ENCODE results near the gene RUFY3. TPM values are rescaled to one million over a fixed set of nuclear protein-coding genes. Genes with fewer than 3 reads are reported as not detected.

The RUFY3 gene
- polyA plus RNA-seq, 3 donors, result 11.1 to 37.3 (median 12.5) TPM

DNA sequence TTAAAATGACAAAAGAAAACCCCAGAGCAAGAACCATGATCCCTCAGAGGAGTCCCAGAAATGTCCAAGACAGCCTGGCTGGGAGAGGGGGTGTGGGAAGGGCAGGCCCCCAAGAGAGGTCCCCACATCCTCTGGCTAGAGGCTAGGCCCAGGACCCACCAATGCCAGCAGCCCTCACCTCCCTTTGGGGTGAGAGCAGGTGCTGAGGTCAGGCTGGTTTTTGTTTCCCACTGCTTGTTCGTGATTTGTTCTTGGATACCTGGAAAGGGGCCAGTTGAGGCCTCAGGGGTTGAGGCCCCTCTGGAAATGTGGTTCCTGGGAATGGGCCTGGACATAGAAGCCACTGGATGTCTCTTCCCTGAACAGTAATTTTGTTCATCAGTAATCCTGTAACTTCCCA lies 120.2 kb downstream of the RUFY3 start:
- H3K27me3 ChIP-seq (ENCODE audit: control insufficient read depth in 2 of 2, insufficient read depth in 2 of 2, low read length in 2 of 2), result no peaks in the 10 kb centered on the region
- H3K4me3 ChIP-seq (replicated peaks in 1 of 3; ENCODE audit: low read depth in 2 of 3, low read length in 3 of 3), result no peak overlapping the region
- H3K36me3 Mint-ChIP-seq, result no peaks in the 10 kb centered on the region
- peaks cover 22% of the 10 kb centered on the region for H3K4me1 Mint-ChIP-seq
- peak overlapping the region in 1 of 7 donors; percentile 41 for H3K27ac Mint-ChIP-seq
- intact Hi-C loops (cut with micrococcal nuclease), result loop anchor here in 1 of 2 donors (10.0 kb wide), 2 partner anchors 53 to 157 kb away; partner anchors contain the start of gene UTP3
- H2AFZ ChIP-seq (ENCODE audit: insufficient read depth, low read depth, low read length, poor library complexity, severe bottlenecking), result no peak overlapping the region
- H3K4me2 ChIP-seq (replicated peaks; ENCODE audit: extremely low read depth, low read length, poor library complexity, severe bottlenecking), result no peak overlapping the region
- peaks cover 24 to 26% of the 10 kb centered on the region in 2 donors for H3K4me1 ChIP-seq (ENCODE audit: control insufficient read depth in 1 of 2, insufficient read depth in 2 of 2, low read length in 2 of 2)
- H3K27me3 Mint-ChIP-seq (ENCODE audit: low read depth in 3 of 3), result peaks cover 0 to 3% (median 0%) of the 10 kb centered on the region in 3 donors
- peaks cover 23% of the 10 kb centered on the region for H3K79me2 ChIP-seq (ENCODE audit: insufficient read depth, low read length)
- H3K36me3 ChIP-seq (replicated peaks in 1 of 2; ENCODE audit: control insufficient read depth in 1 of 2, insufficient read depth in 2 of 2, low read length in 2 of 2), result no peaks in the 10 kb centered on the region
- no peak overlapping the region for H3K27ac ChIP-seq (ENCODE audit: low read depth in 1 of 2, low read length in 2 of 2)
- WGBS (ENCODE audit: insufficient coverage), result 80% methylated on average over 1 of the region's 1 CpG
- peaks cover 0 to 2% (median 0%) of the 10 kb centered on the region in 7 donors for H3K9me3 Mint-ChIP-seq
- no peak for TF ChIP-seq CTCF (IDR thresholded peaks at IDR 0.05)
- no peak for DNase-seq
- H3K9me3 ChIP-seq (replicated peaks in 1 of 2; ENCODE audit: control insufficient read depth in 1 of 2, insufficient read depth in 1 of 2, low read length in 2 of 2), result no peaks in the 10 kb centered on the region
- H4K20me1 ChIP-seq (ENCODE audit: insufficient read depth, low read length), result peaks cover 20% of the 10 kb centered on the region
- H3K4me3 Mint-ChIP-seq, result no peak overlapping the region
- no peak overlapping the region for H3K9ac ChIP-seq (ENCODE audit: insufficient read depth, low read length, poor library complexity, severe bottlenecking)

DNA sequence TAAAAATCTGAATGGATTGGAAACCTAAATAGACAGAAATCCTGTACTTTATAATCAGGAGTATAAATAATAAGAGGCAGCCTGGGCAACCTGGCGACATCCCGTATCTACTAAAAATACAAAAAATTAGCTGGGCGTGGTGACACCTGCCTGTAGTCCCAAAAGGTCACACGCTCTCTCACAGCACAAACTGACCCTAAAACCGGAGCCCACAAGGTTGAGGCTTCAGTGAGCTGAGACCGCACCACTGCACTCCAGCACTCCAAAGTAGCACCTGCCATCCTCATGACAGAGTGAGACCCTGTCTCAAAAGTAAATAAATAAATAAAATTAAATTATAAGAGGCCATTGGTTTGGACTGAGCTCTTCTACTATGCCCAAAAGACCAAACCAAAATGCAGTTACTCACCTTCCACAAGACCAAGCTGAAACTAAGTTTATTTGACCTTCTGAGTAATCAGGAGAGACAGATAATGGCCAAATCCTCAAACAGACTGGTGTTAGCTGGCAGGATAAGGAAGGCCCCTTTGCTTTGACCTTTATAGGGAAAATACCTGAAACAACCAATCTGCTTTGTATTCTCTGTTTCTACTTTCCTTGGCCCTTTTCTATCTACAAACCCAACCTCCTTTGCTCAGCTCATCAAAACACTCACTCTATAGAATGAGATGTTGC lies 121.1 kb downstream of the RUFY3 start:
- intact Hi-C loops (cut with micrococcal nuclease), result loop anchor here in 1 of 2 donors (10.0 kb wide), 2 partner anchors 52 to 158 kb away; partner anchors contain the start of gene UTP3
- peaks cover 0 to 2% of the 10 kb centered on the region in 2 donors for H3K36me3 Mint-ChIP-seq
- Histone ChIP-seq H3K36me3 (replicated peaks in 1 of 2; ENCODE audit: control insufficient read depth in 1 of 2, insufficient read depth in 2 of 2, low read length in 2 of 2) (no peaks in the 10 kb centered on the region), H3K27me3 (ENCODE audit: control insufficient read depth in 2 of 2, insufficient read depth in 2 of 2, low read length in 2 of 2) (no peaks in the 10 kb centered on the region), H3K4me1 (ENCODE audit: control insufficient read depth in 1 of 2, insufficient read depth in 2 of 2, low read length in 2 of 2) (peaks cover 19 to 22% of the 10 kb centered on the region in 2 donors), H4K20me1 (ENCODE audit: insufficient read depth, low read length) (peaks cover 11% of the 10 kb centered on the region), H3K79me2 (ENCODE audit: insufficient read depth, low read length) (peaks cover 14% of the 10 kb centered on the region), H2AFZ (ENCODE audit: insufficient read depth, low read depth, low read length, poor library complexity, severe bottlenecking) (no peak overlapping the region), H3K9me3 (replicated peaks in 1 of 2; ENCODE audit: control insufficient read depth in 1 of 2, insufficient read depth in 1 of 2, low read length in 2 of 2) (no peaks in the 10 kb centered on the region), H3K4me2 (replicated peaks; ENCODE audit: extremely low read depth, low read length, poor library complexity, severe bottlenecking) (no peak overlapping the region), H3K27ac (ENCODE audit: low read depth in 1 of 2, low read length in 2 of 2) (no peak overlapping the region), H3K4me3 (replicated peaks in 1 of 3; ENCODE audit: low read depth in 2 of 3, low read length in 3 of 3) (no peak overlapping the region), H3K9ac (ENCODE audit: insufficient read depth, low read length, poor library complexity, severe bottlenecking) (no peak overlapping the region)
- DNase-seq, result peak in 1 of 3 donors; percentile 15
- TF ChIP-seq CTCF (IDR thresholded peaks at IDR 0.05), result no peak
- H3K4me1 Mint-ChIP-seq, result peaks cover 18% of the 10 kb centered on the region
- no peak overlapping the region for H3K27ac Mint-ChIP-seq
- H3K27me3 Mint-ChIP-seq (ENCODE audit: low read depth in 3 of 3), result peaks cover 0 to 3% (median 0%) of the 10 kb centered on the region in 3 donors
- 91% methylated on average over 5 of the region's 6 CpGs for WGBS (ENCODE audit: insufficient coverage)
- H3K4me3 Mint-ChIP-seq, result no peak overlapping the region
- H3K9me3 Mint-ChIP-seq, result no peaks in the 10 kb centered on the region

Measured in CD14-positive monocyte (primary cell).